GM12878 (cell line): Measurements from ENCODE around the gene TMEM33.

Source experiments
- POLR2AphosphoS5 ChIP-seq: IDR thresholded peaks from 2 replicates; pipeline ENCODE4 v1.6.1; 2011; ENCODE audit warnings: mild to moderate bottlenecking, low read length, inconsistent platforms
- ZBTB40 ChIP-seq: fragments of 450-650 bp; IDR thresholded peaks from 2 replicates; pipeline ENCODE4 v1.6.1; 2016; ENCODE audit warnings: mild to moderate bottlenecking, moderate library complexity, borderline replicate concordance
- TF ChIP-seq, protein P1 (sequence below), 3 experiments: IDR thresholded peaks in 2 of 3; conservative IDR thresholded peaks in 1 of 3; 2 replicates each; pipeline ENCODE4 v1.5.1; 2011; ENCODE audit warnings: low read depth in 3 of 3, low read length in 3 of 3, mild to moderate bottlenecking in 3 of 3, control low read depth in 2 of 3, moderate library complexity in 2 of 3, inconsistent platforms in 1 of 3, mixed read lengths in 1 of 3; ENCODE audit not compliant: control insufficient read depth in 2 of 3, insufficient read depth in 1 of 3; ENCODE audit errors: extremely low read depth in 1 of 3

DNA sequence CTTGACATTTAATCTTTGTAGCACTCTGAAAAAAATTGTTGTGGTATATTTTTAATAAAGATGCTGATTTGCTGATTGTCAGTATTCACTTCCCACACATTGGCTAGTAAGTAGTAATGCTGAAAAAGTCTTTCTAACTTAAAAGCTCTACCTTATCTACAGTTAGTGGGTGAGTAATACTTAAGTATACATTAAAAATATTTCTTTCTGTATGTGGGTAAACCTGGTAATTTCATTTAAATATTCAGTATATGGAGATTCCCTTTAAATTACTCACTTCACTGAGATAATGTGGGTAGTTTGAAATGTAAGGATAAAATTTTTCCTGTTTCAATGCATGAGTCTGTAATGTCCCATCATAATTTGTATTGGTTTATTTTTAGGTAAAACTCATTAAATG is 5.6 kb downstream of the TMEM33 start:
- no peak for TF ChIP-seq ZBTB40
- TF ChIP-seq, protein P1, sequence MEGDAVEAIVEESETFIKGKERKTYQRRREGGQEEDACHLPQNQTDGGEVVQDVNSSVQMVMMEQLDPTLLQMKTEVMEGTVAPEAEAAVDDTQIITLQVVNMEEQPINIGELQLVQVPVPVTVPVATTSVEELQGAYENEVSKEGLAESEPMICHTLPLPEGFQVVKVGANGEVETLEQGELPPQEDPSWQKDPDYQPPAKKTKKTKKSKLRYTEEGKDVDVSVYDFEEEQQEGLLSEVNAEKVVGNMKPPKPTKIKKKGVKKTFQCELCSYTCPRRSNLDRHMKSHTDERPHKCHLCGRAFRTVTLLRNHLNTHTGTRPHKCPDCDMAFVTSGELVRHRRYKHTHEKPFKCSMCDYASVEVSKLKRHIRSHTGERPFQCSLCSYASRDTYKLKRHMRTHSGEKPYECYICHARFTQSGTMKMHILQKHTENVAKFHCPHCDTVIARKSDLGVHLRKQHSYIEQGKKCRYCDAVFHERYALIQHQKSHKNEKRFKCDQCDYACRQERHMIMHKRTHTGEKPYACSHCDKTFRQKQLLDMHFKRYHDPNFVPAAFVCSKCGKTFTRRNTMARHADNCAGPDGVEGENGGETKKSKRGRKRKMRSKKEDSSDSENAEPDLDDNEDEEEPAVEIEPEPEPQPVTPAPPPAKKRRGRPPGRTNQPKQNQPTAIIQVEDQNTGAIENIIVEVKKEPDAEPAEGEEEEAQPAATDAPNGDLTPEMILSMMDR (IDR thresholded peaks at IDR 0.05 in 2 of 3, conservative IDR thresholded peaks at IDR 0.05 in 1 of 3; ENCODE audit: control insufficient read depth in 2 of 3, extremely low read depth in 1 of 3, insufficient read depth in 1 of 3, low read depth in 3 of 3, low read length in 3 of 3): no peak
- TF ChIP-seq POLR2AphosphoS5: no peak
